ENCODE measurements around the gene REELD1.

REELD1 gene

GRCh38 chr4:146224326-146224966, 10.1 kb downstream of the REELD1 start:
- DNase-seq (ENCODE audit: low spot score): peak; percentile 53

GRCh38 chr4:146229406-146229805, 15.1 kb downstream of the REELD1 start:
- no peak for DNase-seq (ENCODE audit: low spot score)

GRCh38 chr4:146232131-146232722, 17.9 kb downstream of the REELD1 start:
- DNase-seq (ENCODE audit: low spot score): no peak

- DNase-seq (ENCODE audit: low spot score): no peak
These were observed 21.4 kb downstream of the REELD1 start for GRCh38 chr4:146235654-146236177.

DNA sequence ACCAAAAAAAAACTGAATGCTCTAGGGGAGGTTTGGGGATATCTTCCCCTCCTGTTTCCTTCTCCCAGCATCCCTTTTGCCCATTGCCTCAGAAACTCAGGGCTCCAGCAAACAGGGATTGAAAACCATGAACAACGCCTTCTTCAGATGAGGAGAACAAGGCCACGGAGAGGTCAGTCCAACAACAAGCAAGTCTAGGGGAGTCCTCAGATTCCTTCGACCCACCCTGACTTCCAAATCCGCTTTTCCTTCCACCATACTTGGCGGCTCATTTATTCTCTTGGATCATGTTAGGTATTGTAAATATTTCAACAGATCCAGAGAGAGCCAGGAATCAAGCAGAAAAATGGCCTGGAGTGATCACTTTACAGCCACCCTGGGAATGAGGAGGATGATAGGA, 21.9 kb downstream of the REELD1 start:
- DNase-seq (ENCODE audit: low spot score): no peak

DNA sequence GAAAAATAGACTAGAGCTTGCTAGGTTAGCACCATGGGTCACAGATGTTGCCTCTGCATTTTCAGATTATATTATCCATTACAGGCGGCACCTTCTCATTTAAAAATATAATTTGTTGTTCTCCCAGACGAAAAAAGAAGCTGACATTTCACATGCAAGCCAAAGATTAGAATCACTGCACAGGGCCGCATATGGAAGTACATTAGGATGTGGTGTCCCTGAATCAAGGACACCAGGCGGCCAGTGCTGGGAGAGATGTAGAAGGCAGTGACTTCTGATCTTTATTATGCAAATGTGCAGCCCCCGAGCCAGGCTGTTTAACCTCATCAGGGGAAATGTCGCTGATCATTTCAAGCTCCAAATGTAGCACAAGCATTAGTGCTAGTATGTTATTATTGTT, 22.8 kb downstream of the REELD1 start:
- DNase-seq (ENCODE audit: low spot score): no peak

DNA sequence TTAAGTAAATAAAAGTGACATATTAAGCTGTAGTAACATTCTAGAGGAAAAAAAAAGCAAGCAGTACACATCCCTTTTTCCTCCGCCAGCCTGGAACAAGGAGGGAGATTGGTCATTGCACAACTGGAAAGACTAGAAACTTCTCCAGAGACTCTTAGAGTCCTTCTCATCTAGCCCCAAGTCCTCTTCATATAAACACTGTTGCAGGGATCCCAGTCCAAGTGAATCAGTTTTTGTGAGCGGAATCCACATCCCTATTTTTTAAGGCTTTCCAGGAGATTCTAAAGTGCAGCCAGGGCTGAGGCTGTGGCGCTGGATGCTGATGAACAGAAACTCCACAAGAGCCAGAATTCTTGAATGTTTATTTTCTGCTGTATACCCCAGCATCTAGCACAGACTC, 23.8 kb downstream of the REELD1 start:
- no peak for DNase-seq (ENCODE audit: low spot score)

DNA sequence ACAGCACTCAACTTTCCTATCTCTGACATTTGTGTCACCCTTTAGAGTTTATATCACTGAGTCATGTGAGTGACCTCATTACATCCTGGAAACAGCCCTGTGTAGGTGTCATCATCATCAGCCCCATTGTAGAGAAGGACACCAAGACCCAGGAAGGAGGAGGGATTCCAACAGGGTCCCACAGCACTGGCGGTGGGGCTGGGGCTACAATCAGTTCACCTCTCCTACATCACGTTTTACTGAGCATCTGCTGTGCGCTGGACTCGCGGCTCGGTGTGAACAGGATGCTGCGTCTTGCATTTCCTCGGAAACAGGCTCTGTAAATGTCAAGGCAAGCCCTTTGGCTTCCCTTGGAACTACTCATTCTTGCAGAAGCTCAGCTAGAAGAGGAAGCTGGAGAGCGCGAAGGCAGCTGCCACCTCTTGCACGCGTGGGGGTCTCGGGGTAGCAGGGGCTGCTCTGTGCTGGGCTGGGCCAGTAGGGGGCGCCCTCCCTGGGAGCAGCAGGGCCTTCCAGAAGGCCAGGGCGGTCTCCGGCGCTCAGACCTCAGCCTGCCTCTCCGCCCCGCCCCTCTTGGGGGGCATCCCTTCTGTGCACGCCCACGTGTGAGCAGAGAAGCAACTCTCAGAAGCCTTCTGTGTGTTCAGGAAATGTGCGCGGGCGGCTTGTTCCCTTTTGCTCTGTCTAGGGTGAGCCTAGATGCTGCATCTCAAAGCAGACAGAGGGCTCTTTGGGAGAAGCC, 29.0 kb downstream of the REELD1 start:
- DNase-seq (ENCODE audit: low spot score): no peak

- no peak for DNase-seq (ENCODE audit: low spot score)
These were observed 29.5 kb downstream of the REELD1 start for GRCh38 chr4:146243883-146244277.

- DNase-seq (ENCODE audit: low spot score): no peak
These were observed 30.2 kb downstream of the REELD1 start for GRCh38 chr4:146244496-146244895.

DNA sequence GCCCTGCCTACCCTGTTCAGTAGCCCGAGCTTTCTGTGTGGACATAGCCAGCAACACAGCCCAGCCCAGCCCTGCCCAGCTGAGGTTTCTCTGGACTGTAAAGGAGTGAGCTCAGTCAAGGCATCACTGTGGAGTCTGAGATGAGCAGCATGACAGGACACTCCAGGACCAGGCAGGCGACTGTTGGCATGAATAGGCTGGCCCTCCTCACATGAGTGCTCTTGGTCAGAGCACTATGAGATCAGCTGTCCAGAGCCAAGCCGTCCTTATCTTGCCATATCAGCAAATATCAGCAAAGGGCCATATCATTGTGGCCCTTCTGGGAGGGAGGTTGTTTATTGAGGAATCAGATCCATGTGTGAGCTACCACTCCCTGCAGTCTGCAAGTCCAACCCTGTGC, 30.9 kb downstream of the REELD1 start:
- DNase-seq (ENCODE audit: low spot score): no peak

- no peak for DNase-seq (ENCODE audit: low spot score)
These were observed 31.5 kb downstream of the REELD1 start for GRCh38 chr4:146245850-146246249.

DNA sequence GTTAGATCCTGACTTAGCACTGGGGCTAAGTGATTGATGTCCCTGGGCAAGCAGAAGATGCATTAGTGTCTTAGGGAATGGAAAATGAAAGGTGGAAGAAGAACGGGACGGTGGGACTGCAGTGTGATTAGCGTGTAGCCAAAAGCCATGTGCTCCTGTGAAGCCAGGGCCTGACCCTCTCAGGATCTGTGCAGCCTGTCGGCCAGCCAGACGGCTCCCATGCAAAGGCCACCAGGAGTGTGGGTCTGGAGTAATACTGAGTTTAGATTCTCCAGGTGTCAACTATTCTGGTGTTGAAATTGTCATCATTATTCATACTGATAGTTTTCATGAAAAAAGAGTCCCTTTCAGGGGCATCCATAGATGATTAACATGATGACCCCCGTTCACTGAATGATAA, 32.0 kb downstream of the REELD1 start:
- no peak for DNase-seq (ENCODE audit: low spot score)

- no peak for DNase-seq (ENCODE audit: low spot score)
These were observed 33.0 kb downstream of the REELD1 start for GRCh38 chr4:146247356-146247755.

GRCh38 chr4:146252969-146253611, 38.8 kb downstream of the REELD1 start:
- DNase-seq (ENCODE audit: low spot score): no peak

GRCh38 chr4:146255463-146255862, 41.1 kb downstream of the REELD1 start:
- no peak for DNase-seq (ENCODE audit: low spot score)

GRCh38 chr4:146255874-146256273, 41.5 kb downstream of the REELD1 start:
- DNase-seq (ENCODE audit: low spot score): no peak

GRCh38 chr4:146256328-146256727, 42.0 kb downstream of the REELD1 start:
- DNase-seq (ENCODE audit: low spot score): no peak

DNA sequence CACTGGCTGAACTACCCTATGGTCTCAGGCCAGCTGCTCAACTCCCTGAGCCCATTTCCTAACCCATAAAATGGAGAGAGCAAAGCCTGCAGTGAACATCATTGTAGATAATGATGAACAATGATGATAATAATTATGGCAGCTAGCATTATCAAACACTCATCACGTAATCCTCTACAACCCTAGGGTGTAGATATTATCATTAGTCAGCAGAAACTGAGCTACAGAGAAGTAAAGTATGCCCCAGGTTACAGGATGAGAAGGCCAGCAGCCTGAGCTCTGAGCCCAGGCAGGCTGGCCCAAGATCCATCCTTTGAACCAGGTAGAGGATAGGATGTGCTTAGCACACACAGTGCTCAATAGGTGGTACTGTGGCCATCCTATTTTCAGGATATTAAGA, 43.2 kb downstream of the REELD1 start:
- DNase-seq (ENCODE audit: low spot score): no peak

DNA sequence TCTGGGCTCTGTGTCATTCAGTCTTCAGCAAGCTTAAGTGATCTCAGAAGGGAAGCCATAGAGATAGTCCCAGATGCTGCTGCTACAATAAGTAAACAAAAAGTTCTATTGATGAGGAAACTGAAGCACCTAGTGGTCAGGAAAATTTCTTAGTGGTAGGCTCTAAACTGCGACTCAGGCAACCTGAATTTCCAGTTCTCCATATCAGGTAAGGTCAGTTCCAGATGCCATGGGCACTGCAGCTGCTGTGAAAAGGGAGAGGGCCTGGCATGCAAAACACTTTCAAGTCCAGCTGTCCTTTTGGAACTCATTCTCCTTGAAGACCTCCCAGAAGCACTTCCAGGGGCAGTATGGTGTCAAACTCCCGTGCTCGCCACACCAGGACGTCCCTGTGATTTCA, 46.2 kb downstream of the REELD1 start:
- DNase-seq (ENCODE audit: low spot score): no peak

DNA sequence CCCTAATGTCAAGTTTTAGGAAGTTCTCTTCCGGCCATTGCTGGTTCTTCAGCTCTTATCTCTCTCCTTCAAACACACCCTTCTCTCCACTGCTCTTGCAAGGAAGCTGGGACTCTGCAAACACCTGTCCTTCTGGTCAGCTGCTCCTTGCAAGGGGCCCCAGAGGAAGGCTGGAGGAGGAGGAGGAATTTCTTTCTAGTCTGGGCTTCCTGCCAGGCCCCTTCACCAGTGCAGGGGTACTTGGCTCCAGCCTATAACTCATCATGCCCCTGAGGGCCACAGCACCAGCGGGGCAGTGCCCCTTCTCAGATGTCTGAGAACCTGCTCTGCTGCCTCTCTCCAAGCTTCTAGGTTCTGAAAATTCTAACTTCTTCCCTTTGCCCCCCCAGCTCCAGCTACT, 46.7 kb downstream of the REELD1 start:
- DNase-seq (ENCODE audit: low spot score): no peak

GRCh38 chr4:146263793-146264192, 49.5 kb downstream of the REELD1 start:
- DNase-seq (ENCODE audit: low spot score): no peak

All from pons (tissue), 1 donor.